ENCODE results near the gene OR6C4.
"Not testable (repeated sequence)": the region's sequence is repeated elsewhere in the genome, so short reads cannot be mapped to it uniquely, and the experiment has no call there.

The OR6C4 gene

DNA sequence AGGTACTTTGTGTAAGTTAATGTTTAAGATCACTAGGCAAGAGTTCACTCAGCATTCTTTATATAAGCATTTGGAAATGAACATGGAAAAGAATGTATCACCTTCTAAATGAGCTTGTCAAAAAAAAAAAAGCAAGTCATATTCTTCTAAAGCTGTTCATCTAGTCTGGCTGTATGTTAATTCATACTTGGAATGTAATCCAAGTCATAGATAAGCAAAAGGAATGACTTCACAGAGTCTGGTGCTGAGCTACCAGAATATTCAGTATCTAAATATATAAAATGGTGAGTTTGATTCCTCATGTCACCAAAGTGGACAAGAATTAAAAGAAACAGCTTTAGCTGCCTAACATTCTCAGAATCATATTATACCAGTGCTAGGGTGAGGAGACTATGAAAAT is 4.9 kb downstream of the OR6C4 start:
- no peak for DNase-seq (ENCODE audit: extremely low read depth, low read depth)
- H3K4me3 ChIP-seq (replicated peaks; ENCODE audit: low read depth, low read length), result no peak overlapping the region
- TF ChIP-seq, protein P1, sequence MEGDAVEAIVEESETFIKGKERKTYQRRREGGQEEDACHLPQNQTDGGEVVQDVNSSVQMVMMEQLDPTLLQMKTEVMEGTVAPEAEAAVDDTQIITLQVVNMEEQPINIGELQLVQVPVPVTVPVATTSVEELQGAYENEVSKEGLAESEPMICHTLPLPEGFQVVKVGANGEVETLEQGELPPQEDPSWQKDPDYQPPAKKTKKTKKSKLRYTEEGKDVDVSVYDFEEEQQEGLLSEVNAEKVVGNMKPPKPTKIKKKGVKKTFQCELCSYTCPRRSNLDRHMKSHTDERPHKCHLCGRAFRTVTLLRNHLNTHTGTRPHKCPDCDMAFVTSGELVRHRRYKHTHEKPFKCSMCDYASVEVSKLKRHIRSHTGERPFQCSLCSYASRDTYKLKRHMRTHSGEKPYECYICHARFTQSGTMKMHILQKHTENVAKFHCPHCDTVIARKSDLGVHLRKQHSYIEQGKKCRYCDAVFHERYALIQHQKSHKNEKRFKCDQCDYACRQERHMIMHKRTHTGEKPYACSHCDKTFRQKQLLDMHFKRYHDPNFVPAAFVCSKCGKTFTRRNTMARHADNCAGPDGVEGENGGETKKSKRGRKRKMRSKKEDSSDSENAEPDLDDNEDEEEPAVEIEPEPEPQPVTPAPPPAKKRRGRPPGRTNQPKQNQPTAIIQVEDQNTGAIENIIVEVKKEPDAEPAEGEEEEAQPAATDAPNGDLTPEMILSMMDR (IDR thresholded peaks at IDR 0.05; ENCODE audit: low read depth, low read length, missing control alignments), result no peak

DNA sequence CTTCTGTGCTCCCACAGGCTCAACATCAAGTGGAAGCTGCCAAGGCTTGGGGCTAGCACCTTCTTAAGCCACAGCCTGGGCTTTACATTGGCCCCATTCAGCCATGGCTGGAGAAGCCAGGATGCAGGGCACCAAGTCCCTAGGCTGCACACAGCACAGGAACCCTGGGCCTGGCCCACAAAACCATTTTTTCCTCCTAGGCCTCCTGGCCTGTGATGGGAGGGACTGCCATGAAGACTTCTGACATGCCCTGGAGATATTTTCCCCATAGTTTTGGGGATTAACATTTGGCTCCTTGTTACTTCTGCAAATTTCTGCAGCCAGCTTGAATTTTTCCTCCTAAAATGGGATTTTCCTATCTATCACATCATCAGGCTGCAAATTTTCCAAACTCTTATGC is 20.7 kb downstream of the OR6C4 start:
- not testable (repeated sequence) for H3K4me3 ChIP-seq (replicated peaks; ENCODE audit: low read depth, low read length); DNase-seq (ENCODE audit: extremely low read depth, low read depth)

DNA sequence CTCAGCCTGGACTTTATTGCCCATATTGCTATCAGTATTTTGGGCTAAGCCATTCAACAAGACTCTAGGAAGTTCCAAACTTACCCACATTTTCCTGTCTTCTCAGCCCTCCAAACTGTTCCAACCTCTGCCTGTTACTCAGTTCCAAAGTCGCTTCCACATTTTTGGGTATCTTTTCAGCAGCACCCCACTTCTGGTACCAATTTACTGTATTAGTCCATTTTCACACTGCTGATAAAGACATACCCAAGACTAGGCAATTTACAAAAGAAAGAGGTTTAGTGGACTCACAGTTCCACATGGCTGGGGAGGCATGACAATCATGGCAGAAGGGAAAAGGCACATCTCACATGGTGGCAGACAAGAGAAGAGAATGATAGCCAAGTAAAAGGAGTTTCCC is 21.3 kb downstream of the OR6C4 start:
- not testable (repeated sequence) for DNase-seq (ENCODE audit: extremely low read depth, low read depth); H3K4me3 ChIP-seq (replicated peaks; ENCODE audit: low read depth, low read length)

DNA sequence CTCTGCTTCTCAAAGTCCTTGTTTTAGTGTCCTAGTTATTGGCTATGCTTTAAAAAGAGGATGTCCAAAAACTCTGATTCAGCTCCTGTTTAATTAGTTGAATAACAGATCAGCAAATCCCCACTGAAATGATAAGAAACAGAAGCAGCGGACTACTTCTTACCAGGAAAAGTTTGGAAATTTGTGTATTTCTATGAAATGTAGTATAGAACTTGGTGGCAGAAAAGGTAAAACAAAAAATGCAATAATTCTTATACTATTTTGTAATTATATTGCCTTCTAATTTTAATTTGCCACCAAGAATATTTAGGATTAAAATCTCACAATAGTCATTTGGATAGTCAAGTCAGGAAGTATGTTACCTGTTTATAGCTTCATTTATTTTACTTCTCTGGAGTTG is 22.8 kb downstream of the OR6C4 start, which contains the start of gene OR2AP1:
OR2AP1 (plus strand) TSS at position 301 of the 400 bp plus-strand sequence. CDS start 1,947 bp downstream, outside the sequence.
- DNase-seq (ENCODE audit: extremely low read depth, low read depth), result no peak
- TF ChIP-seq, protein P1 (IDR thresholded peaks at IDR 0.05; ENCODE audit: low read depth, low read length, missing control alignments), result no peak
- H3K4me3 ChIP-seq (replicated peaks; ENCODE audit: low read depth, low read length), result no peak within 1 kb of the TSS

DNA sequence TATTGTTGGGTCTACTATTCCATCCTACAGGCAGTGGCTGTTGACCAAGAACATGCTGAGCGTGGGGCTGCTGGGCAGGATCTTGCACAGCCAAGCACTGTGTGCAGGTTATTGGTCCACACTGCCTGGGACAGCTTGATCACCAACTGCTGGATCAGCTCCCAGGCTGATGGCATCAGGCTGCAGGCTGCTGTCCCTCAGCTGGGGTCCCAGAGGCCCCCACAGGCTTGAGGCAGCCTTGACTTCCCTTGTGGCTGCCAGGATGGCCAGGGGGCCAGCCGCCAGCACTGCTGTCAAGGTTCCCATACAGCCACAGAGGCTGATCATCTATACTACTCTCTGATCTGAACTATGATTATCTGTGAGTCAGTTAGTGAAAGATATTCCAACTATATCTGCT is 32.7 kb downstream of the OR6C4 start:
- H3K4me3 ChIP-seq (replicated peaks; ENCODE audit: low read depth, low read length), result no peak overlapping the region
- DNase-seq (ENCODE audit: extremely low read depth, low read depth), result no peak
- TF ChIP-seq, protein P1 (IDR thresholded peaks at IDR 0.05; ENCODE audit: low read depth, low read length, missing control alignments), result no peak

DNA sequence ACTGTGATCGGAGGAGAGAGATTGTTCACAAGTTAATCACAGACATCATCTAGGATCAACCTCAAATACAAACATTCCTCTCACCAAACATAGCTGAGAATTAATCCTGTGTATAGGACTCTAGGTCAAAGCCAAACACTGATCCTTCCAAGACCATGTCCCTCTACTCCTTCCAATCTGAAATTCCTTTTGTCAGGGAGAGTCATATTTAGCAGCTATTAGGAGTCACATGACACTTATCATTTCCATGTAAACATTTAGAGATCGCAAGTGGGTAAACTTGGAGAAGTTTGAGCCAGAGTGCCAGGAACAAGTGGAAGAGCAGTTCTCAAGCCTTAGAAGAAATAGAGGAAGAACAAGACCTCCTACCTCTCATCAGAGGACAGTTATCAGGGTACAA is 36.4 kb downstream of the OR6C4 start:
- H3K4me3 ChIP-seq (replicated peaks; ENCODE audit: low read depth, low read length), result no peak overlapping the region
- TF ChIP-seq, protein P1 (IDR thresholded peaks at IDR 0.05; ENCODE audit: low read depth, low read length, missing control alignments), result no peak
- no peak for DNase-seq (ENCODE audit: extremely low read depth, low read depth)

DNA sequence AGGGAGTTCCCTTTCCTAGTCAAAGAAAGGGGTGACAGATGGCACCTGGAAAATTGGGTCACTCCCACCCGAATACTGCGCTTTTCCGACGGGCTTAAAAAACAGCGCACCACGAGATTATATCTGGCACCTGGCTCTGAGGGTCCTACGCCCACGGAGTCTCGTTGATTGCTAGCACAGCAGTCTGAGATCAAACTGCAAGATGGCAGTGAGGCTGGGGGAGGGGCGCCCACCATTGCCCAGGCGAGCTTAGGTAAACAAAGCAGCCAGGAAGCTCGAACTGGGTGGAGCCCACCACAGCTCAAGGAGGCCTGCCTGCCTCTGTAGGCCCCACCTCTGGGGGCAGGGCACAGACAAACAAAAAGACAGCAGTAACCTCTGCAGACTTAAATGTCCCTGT is 40.8 kb downstream of the OR6C4 start:
- not testable (repeated sequence) for H3K4me3 ChIP-seq (replicated peaks; ENCODE audit: low read depth, low read length); DNase-seq (ENCODE audit: extremely low read depth, low read depth)

Data from HFF-Myc (cell line).